Lower lobe of right lung (tissue), 2 donors: Measurements from ENCODE around the gene MRPL34. TPM values are rescaled to one million over a fixed set of nuclear protein-coding genes. Genes with fewer than 3 reads are reported as not detected.

ENCODE experiments used
- ATAC-seq, 2 donors: fragments of 200-7000 bp; cut with Tn5 transposase; one replicate each; pipeline ENCODE4 v1.9.1; 2020 to 2022; ENCODE audit warnings: mild to moderate bottlenecking in 2 of 2, moderate library complexity in 2 of 2
- DNase-seq: peaks from one replicate; pipeline ENCODE4 v3.0.0-alpha.2; 2020
- H3K27ac ChIP-seq: fragments of 200-600 bp; one replicate; pipeline ENCODE4 v1.8.0; 2022
- H3K27me3 ChIP-seq: fragments of 200-600 bp; one replicate; pipeline ENCODE4 v1.8.0; 2022; ENCODE audit warnings: low read depth
- H3K36me3 ChIP-seq: fragments of 200-600 bp; one replicate; pipeline ENCODE4 v1.8.0; 2022; ENCODE audit warnings: mild to moderate bottlenecking
- H3K4me1 ChIP-seq: fragments of 200-600 bp; one replicate; pipeline ENCODE4 v1.8.0; 2022
- H3K4me3 ChIP-seq: fragments of 200-600 bp; one replicate; pipeline ENCODE4 v1.8.0; 2022; ENCODE audit warnings: mild to moderate bottlenecking
- H3K9me3 ChIP-seq: fragments of 200-600 bp; one replicate; pipeline ENCODE4 v1.8.0; 2022
- CTCF ChIP-seq: fragments of 200-600 bp; IDR thresholded peaks from one replicate; pipeline ENCODE4 v1.8.0; 2022; ENCODE audit warnings: antibody characterized with exemption, mild to moderate bottlenecking
- intact Hi-C: fragments of 100-400 bp; cut with DNase I; formaldehyde crosslinking; loops from one replicate; pipeline ENCODE4 v1.11.0; 2022
- long read RNA-seq: library from polyadenylated mRNA; unstranded; transcript quantifications from one replicate; pipeline ENCODE4 v2.0.0, GENCODE V29; 2021
- total RNA-seq: library from RNA; stranded (reverse); fragmentation: NEBNext Ultra II Directional; extraction: Animal tissue kit (Norgen Biotek cat#: 25700); gene quantifications from one replicate; pipeline ENCODE4 v1.2.1, GENCODE V29; 2021
- donor health status: DM: no; HTN: yes; CAD: no; lungs with severe emphysema.

The MRPL34 gene
- 68.3 TPM for total RNA-seq
- long read RNA-seq, transcript MRPL34-201 (2 exons, 968 nt), result major isoform, 49 of 57 reads
- long read RNA-seq, partial matches to known transcripts, result 0 of 57 reads
- long read RNA-seq, other reads (novel, unspliced or antisense), result 8 of 57 reads

GRCh38 chr19:17305517-17306284 is at the start of gene MRPL34:
TSS of gene MRPL34 (plus strand) at chr19:17305872. CDS start at chr19:17305893, 21 bp downstream.
- peak; percentile 78 for TF ChIP-seq CTCF
- Histone ChIP-seq H3K36me3 (no peaks in the 10 kb centered on the region), H3K4me3 (peak within 1 kb of the TSS; percentile 68), H3K27me3 (no peaks in the 10 kb centered on the region), H3K4me1 (peaks cover 51% of the 10 kb centered on the region), H3K27ac (peak within 1 kb of the TSS; percentile 84), H3K9me3 (no peaks in the 10 kb centered on the region)
- intact Hi-C loops, result no loop called here
- ATAC-seq (peak; percentile 80 to 90), DNase-seq (no peak)

GRCh38 chr19:17256130-17256529 is 49.5 kb upstream of the MRPL34 start:
- no peak for TF ChIP-seq CTCF
- DNase-seq, result no peak
- Histone ChIP-seq H3K9me3 (no peaks in the 10 kb centered on the region), H3K4me1 (no peaks in the 10 kb centered on the region), H3K36me3 (peaks cover 36% of the 10 kb centered on the region), H3K4me3 (no peak overlapping the region), H3K27ac (no peak overlapping the region), H3K27me3 (no peaks in the 10 kb centered on the region)
- intact Hi-C loops, result no loop called here
- ATAC-seq, result no peak

- no peaks in the 10 kb centered on the region for H3K27me3 ChIP-seq
- intact Hi-C loops, result no loop called here
- peaks cover 24% of the 10 kb centered on the region for H3K36me3 ChIP-seq
- H3K9me3 ChIP-seq, result no peaks in the 10 kb centered on the region
- TF ChIP-seq CTCF, result no peak
- no peak for ATAC-seq
- no peak for DNase-seq
- no peak overlapping the region for H3K4me3 ChIP-seq
- H3K27ac ChIP-seq, result no peak overlapping the region
- H3K4me1 ChIP-seq, result no peaks in the 10 kb centered on the region
Measured at GRCh38 chr19:17259118-17259780, 46.4 kb upstream of the MRPL34 start.

- ATAC-seq (no peak), DNase-seq (no peak)
- Histone ChIP-seq H3K9me3 (no peaks in the 10 kb centered on the region), H3K27me3 (no peaks in the 10 kb centered on the region), H3K36me3 (peaks cover 19% of the 10 kb centered on the region), H3K4me3 (no peak overlapping the region), H3K27ac (no peak overlapping the region), H3K4me1 (peaks cover 2% of the 10 kb centered on the region)
- no peak for TF ChIP-seq CTCF
- intact Hi-C loops, result no loop called here
Measured at GRCh38 chr19:17259934-17260333, 45.7 kb upstream of the MRPL34 start.

- Histone ChIP-seq H3K9me3 (no peaks in the 10 kb centered on the region), H3K4me3 (no peak overlapping the region), H3K27me3 (no peaks in the 10 kb centered on the region), H3K36me3 (peaks cover 12% of the 10 kb centered on the region), H3K27ac (no peak overlapping the region), H3K4me1 (peaks cover 5% of the 10 kb centered on the region)
- peak; percentile 95 to 96 for ATAC-seq
- peak; percentile 91 for DNase-seq
- intact Hi-C loops, result no loop called here
- TF ChIP-seq CTCF, result peak; percentile 93
Measured at GRCh38 chr19:17260842-17261325, 44.8 kb upstream of the MRPL34 start.
